Prostate gland (tissue), 2 donors: ENCODE measurements around the gene IQSEC3. TPM values are rescaled to one million over a fixed set of nuclear protein-coding genes. Genes with fewer than 3 reads are reported as not detected.

ENCODE experiments used
- DNase-seq: peaks from one replicate; pipeline ENCODE4 v3.0.0-alpha.2; 2019; ENCODE audit warnings: low spot score
- H3K27ac ChIP-seq, 2 donors: fragments of 200-600 bp; sonication (generic); 2 replicates each; pipeline ENCODE4 v1.5.1; 2017 to 2019
- H3K27me3 ChIP-seq: fragments of 200-600 bp; sonication (generic); replicated peaks from 2 replicates; pipeline ENCODE4 v1.5.1; 2019; ENCODE audit not compliant: insufficient read depth
- H3K36me3 ChIP-seq, 2 donors: fragments of 200-600 bp; sonication (generic); 1 replicate in 1 of 2; 2 replicates in 1 of 2; pipeline versions ENCODE4 v1.5.1 to v1.8.1; 2017 to 2019
- H3K4me1 ChIP-seq: fragments of 200-600 bp; sonication (generic); replicated peaks from 2 replicates; pipeline ENCODE4 v1.5.1; 2019
- H3K4me3 ChIP-seq, 2 donors: fragments of 200-600 bp; sonication (generic); 2 replicates each; pipeline ENCODE4 v1.5.1; 2017 to 2019
- H3K9me3 ChIP-seq: fragments of 200-600 bp; sonication (generic); 2 replicates; pipeline ENCODE4 v1.5.1; 2017
- CTCF ChIP-seq, 4 experiments: fragments of 200-600 bp in 2 of 4; fragments of 450-650 bp in 2 of 4; sonication (generic) in 2 of 4; IDR thresholded peaks; 1 replicate in 3 of 4; 2 replicates in 1 of 4; pipeline ENCODE4 v1.5.1; 2016 to 2019; ENCODE audit warnings: antibody characterized with exemption in 4 of 4, mild to moderate bottlenecking in 2 of 4, moderate library complexity in 2 of 4
- POLR2A ChIP-seq: fragments of 450-650 bp; IDR thresholded peaks from one replicate; pipeline ENCODE4 v1.6.1; 2016; ENCODE audit warnings: antibody characterized with exemption, mild to moderate bottlenecking
- POLR2AphosphoS5 ChIP-seq: sonication (generic); formaldehyde crosslinking; IDR thresholded peaks from one replicate; pipeline ENCODE4 v1.6.1; 2017; ENCODE audit warnings: antibody characterized with exemption
- WGBS: methylation state at CpG from one replicate; pipeline ENCODE4 v1.1.5; 2018; 5-methylcytosine and 5-hydroxymethylcytosine counted together
- intact Hi-C: fragments of 100-400 bp; cut with DNase I; formaldehyde crosslinking; loops from one replicate; pipeline ENCODE4 v1.14.2; 2022
- total RNA-seq, 2 donors: library from RNA; depleted of rRNA; stranded (reverse); fragments of >200 nt; gene quantifications; one replicate each; pipeline ENCODE4 v1.1.0, GENCODE V29; 2016

IQSEC3 gene
- total RNA-seq, 2 donors from 2014 or later = 0.14 to 2.6 TPM

- H3K4me1 ChIP-seq = peaks cover 8% of the 10 kb centered on the region
- intact Hi-C loops = no loop called here
- 84% methylated on average over 3 of the region's 3 CpGs for WGBS
- H3K4me3 ChIP-seq = no peak overlapping the region
- no peak for TF ChIP-seq CTCF (IDR thresholded peaks at IDR 0.05)
- no peak for TF ChIP-seq POLR2AphosphoS5
- TF ChIP-seq POLR2A = no peak
- no peak for DNase-seq
- no peak overlapping the region for H3K27ac ChIP-seq
- no peaks in the 10 kb centered on the region for H3K9me3 ChIP-seq
- H3K36me3 ChIP-seq = no peaks in the 10 kb centered on the region
- H3K27me3 ChIP-seq = no peaks in the 10 kb centered on the region
Observed at GRCh38 chr12:109872-110271, 43.3 kb downstream of the IQSEC3 start.

GRCh38 chr12:111699-112493 is 45.3 kb downstream of the IQSEC3 start:
- Histone ChIP-seq H3K9me3 (no peaks in the 10 kb centered on the region), H3K36me3 (no peaks in the 10 kb centered on the region), H3K27ac (no peak overlapping the region), H3K27me3 (no peaks in the 10 kb centered on the region), H3K4me3 (no peak overlapping the region), H3K4me1 (peaks cover 8% of the 10 kb centered on the region)
- 36% methylated on average over 11 of the region's 11 CpGs for WGBS
- TF ChIP-seq POLR2AphosphoS5 (no peak), CTCF (IDR thresholded peaks at IDR 0.05) (no peak), POLR2A (no peak)
- DNase-seq = no peak
- intact Hi-C loops = no loop called here

- no peak overlapping the region for H3K27ac ChIP-seq
- H3K9me3 ChIP-seq = no peaks in the 10 kb centered on the region
- WGBS = 75% methylated on average over 4 of the region's 4 CpGs
- intact Hi-C loops = no loop called here
- no peak for DNase-seq
- TF ChIP-seq POLR2A (no peak), POLR2AphosphoS5 (no peak), CTCF (IDR thresholded peaks at IDR 0.05) (no peak)
- no peak overlapping the region for H3K4me3 ChIP-seq
- no peaks in the 10 kb centered on the region for H3K36me3 ChIP-seq
- peaks cover 8% of the 10 kb centered on the region for H3K4me1 ChIP-seq
- no peaks in the 10 kb centered on the region for H3K27me3 ChIP-seq
Observed at GRCh38 chr12:113347-113746, 46.8 kb downstream of the IQSEC3 start.

GRCh38 chr12:114626-115211 is 48.2 kb downstream of the IQSEC3 start:
- no peaks in the 10 kb centered on the region for H3K27me3 ChIP-seq
- no peak overlapping the region for H3K27ac ChIP-seq
- WGBS = 78% methylated on average over 4 of the region's 4 CpGs
- no peaks in the 10 kb centered on the region for H3K36me3 ChIP-seq
- intact Hi-C loops = no loop called here
- no peak overlapping the region for H3K4me3 ChIP-seq
- no peaks in the 10 kb centered on the region for H3K9me3 ChIP-seq
- peaks cover 8% of the 10 kb centered on the region for H3K4me1 ChIP-seq
- TF ChIP-seq POLR2A (no peak), POLR2AphosphoS5 (no peak), CTCF (IDR thresholded peaks at IDR 0.05) (no peak)
- no peak for DNase-seq

GRCh38 chr12:115518-115917 is 49.0 kb downstream of the IQSEC3 start:
- TF ChIP-seq CTCF (IDR thresholded peaks at IDR 0.05) = no peak
- no peak for TF ChIP-seq POLR2AphosphoS5
- no peak for TF ChIP-seq POLR2A
- Histone ChIP-seq H3K4me3 (no peak overlapping the region), H3K27ac (no peak overlapping the region), H3K27me3 (no peaks in the 10 kb centered on the region), H3K4me1 (peaks cover 8% of the 10 kb centered on the region), H3K9me3 (no peaks in the 10 kb centered on the region), H3K36me3 (no peaks in the 10 kb centered on the region)
- DNase-seq = no peak
- intact Hi-C loops = no loop called here
- WGBS = 93% methylated on average over 5 of the region's 5 CpGs
